Activated naive CD8-positive, alpha-beta T cell treated with anti-CD3 and anti-CD28 coated beads for 36 hours (primary cell): ENCODE data around the gene RAB4A. TPM values are rescaled to one million over a fixed set of nuclear protein-coding genes. Genes with fewer than 3 reads are reported as not detected.

Experiments used
- DNase-seq: peaks from one replicate; pipeline ENCODE4 v3.0.0; 2021
- H3K27ac Mint-ChIP-seq: one replicate; pipeline ENCODE4 v1.8.0; 2022; ENCODE audit warnings: mild to moderate bottlenecking, moderate library complexity, mixed read lengths
- H3K27me3 Mint-ChIP-seq: one replicate; pipeline ENCODE4 v1.8.0; 2022; ENCODE audit warnings: mild to moderate bottlenecking, mixed read lengths
- H3K36me3 Mint-ChIP-seq: one replicate; pipeline ENCODE4 v1.8.0; 2021; ENCODE audit warnings: mild to moderate bottlenecking, mixed read lengths
- H3K4me1 Mint-ChIP-seq: one replicate; pipeline ENCODE4 v1.8.0; 2021; ENCODE audit warnings: mixed read lengths
- H3K4me3 Mint-ChIP-seq: one replicate; pipeline ENCODE4 v1.8.0; 2022; ENCODE audit warnings: mild to moderate bottlenecking, moderate library complexity, mixed read lengths
- H3K9me3 Mint-ChIP-seq: one replicate; pipeline ENCODE4 v1.8.0; 2022; ENCODE audit warnings: mixed read lengths
- total RNA-seq, 2 experiments: library from RNA; stranded (reverse); gene quantifications; one replicate each; pipeline ENCODE4 v1.2.3, GENCODE V29; 2021

The RAB4A gene
- total RNA-seq, 2 experiments from 2014 or later: 36.0 to 36.9 TPM

- Mint-ChIP-seq H3K4me1 (no peaks in the 10 kb centered on the region), H3K4me3 (no peak overlapping the region), H3K36me3 (no peaks in the 10 kb centered on the region), H3K9me3 (no peaks in the 10 kb centered on the region), H3K27ac (no peak overlapping the region), H3K27me3 (no peaks in the 10 kb centered on the region)
- no peak for DNase-seq
These were observed 33.6 kb upstream of the RAB4A start for GRCh38 chr1:229237320-229237719.

GRCh38 chr1:229238231-229238630, 32.7 kb upstream of the RAB4A start:
- no peak overlapping the region for H3K4me3 Mint-ChIP-seq

GRCh38 chr1:229238674-229239415, 32.1 kb upstream of the RAB4A start:
- Mint-ChIP-seq H3K9me3 (peaks cover 6% of the 10 kb centered on the region), H3K36me3 (no peaks in the 10 kb centered on the region), H3K27ac (no peak overlapping the region), H3K27me3 (no peaks in the 10 kb centered on the region), H3K4me3 (no peak overlapping the region), H3K4me1 (no peaks in the 10 kb centered on the region)
- DNase-seq: no peak

More at GRCh38 chr1:229238231-229238630, 32.7 kb upstream of the RAB4A start:
- Mint-ChIP-seq H3K9me3 (peaks cover under 1% of the 10 kb centered on the region), H3K27me3 (no peaks in the 10 kb centered on the region), H3K36me3 (no peaks in the 10 kb centered on the region), H3K27ac (no peak overlapping the region), H3K4me1 (no peaks in the 10 kb centered on the region)
- no peak for DNase-seq

- H3K9me3 Mint-ChIP-seq: peaks cover 13% of the 10 kb centered on the region
These were observed 30.4 kb upstream of the RAB4A start for GRCh38 chr1:229240532-229240931.

GRCh38 chr1:229241390-229241789, 29.5 kb upstream of the RAB4A start:
- Mint-ChIP-seq H3K9me3 (peaks cover 13% of the 10 kb centered on the region), H3K4me3 (no peak overlapping the region), H3K36me3 (no peaks in the 10 kb centered on the region), H3K27ac (no peak overlapping the region), H3K4me1 (no peaks in the 10 kb centered on the region), H3K27me3 (no peaks in the 10 kb centered on the region)
- no peak for DNase-seq

More at GRCh38 chr1:229240532-229240931, 30.4 kb upstream of the RAB4A start:
- H3K36me3 Mint-ChIP-seq: no peaks in the 10 kb centered on the region
- H3K27me3 Mint-ChIP-seq: no peaks in the 10 kb centered on the region
- no peak overlapping the region for H3K27ac Mint-ChIP-seq
- no peak overlapping the region for H3K4me3 Mint-ChIP-seq
- no peaks in the 10 kb centered on the region for H3K4me1 Mint-ChIP-seq
- DNase-seq: no peak

GRCh38 chr1:229243638-229244037, 27.3 kb upstream of the RAB4A start:
- peaks cover 13% of the 10 kb centered on the region for H3K9me3 Mint-ChIP-seq
- H3K4me1 Mint-ChIP-seq: peaks cover under 1% of the 10 kb centered on the region
- H3K4me3 Mint-ChIP-seq: no peak overlapping the region
- no peaks in the 10 kb centered on the region for H3K27me3 Mint-ChIP-seq
- no peaks in the 10 kb centered on the region for H3K36me3 Mint-ChIP-seq
- DNase-seq: no peak
- no peak overlapping the region for H3K27ac Mint-ChIP-seq

- H3K4me3 Mint-ChIP-seq: no peak overlapping the region
- no peak overlapping the region for H3K27ac Mint-ChIP-seq
- H3K9me3 Mint-ChIP-seq: peaks cover 13% of the 10 kb centered on the region
- no peaks in the 10 kb centered on the region for H3K36me3 Mint-ChIP-seq
- DNase-seq: no peak
- no peaks in the 10 kb centered on the region for H3K27me3 Mint-ChIP-seq
- peaks cover 5% of the 10 kb centered on the region for H3K4me1 Mint-ChIP-seq
These were observed 26.8 kb upstream of the RAB4A start for GRCh38 chr1:229244091-229244490.

- H3K27ac Mint-ChIP-seq: no peak overlapping the region
- peaks cover 23% of the 10 kb centered on the region for H3K4me1 Mint-ChIP-seq
- peaks cover 13% of the 10 kb centered on the region for H3K9me3 Mint-ChIP-seq
- no peaks in the 10 kb centered on the region for H3K27me3 Mint-ChIP-seq
- H3K36me3 Mint-ChIP-seq: no peaks in the 10 kb centered on the region
- no peak overlapping the region for H3K4me3 Mint-ChIP-seq
- no peak for DNase-seq
These were observed 23.0 kb upstream of the RAB4A start for GRCh38 chr1:229247871-229248270.

- DNase-seq: no peak
- no peak overlapping the region for H3K4me3 Mint-ChIP-seq
- no peaks in the 10 kb centered on the region for H3K36me3 Mint-ChIP-seq
- peaks cover 4% of the 10 kb centered on the region for H3K9me3 Mint-ChIP-seq
- H3K27ac Mint-ChIP-seq: no peak overlapping the region
- H3K27me3 Mint-ChIP-seq: no peaks in the 10 kb centered on the region
- peaks cover 32% of the 10 kb centered on the region for H3K4me1 Mint-ChIP-seq
These were observed 21.8 kb upstream of the RAB4A start for GRCh38 chr1:229248821-229249817.

- H3K36me3 Mint-ChIP-seq: no peaks in the 10 kb centered on the region
- H3K27ac Mint-ChIP-seq: no peak overlapping the region
- H3K4me1 Mint-ChIP-seq: peaks cover 36% of the 10 kb centered on the region
- no peaks in the 10 kb centered on the region for H3K9me3 Mint-ChIP-seq
- DNase-seq: no peak
- H3K27me3 Mint-ChIP-seq: no peaks in the 10 kb centered on the region
- no peak overlapping the region for H3K4me3 Mint-ChIP-seq
These were observed 20.9 kb upstream of the RAB4A start for GRCh38 chr1:229249854-229250644.

GRCh38 chr1:229251185-229251584, 19.7 kb upstream of the RAB4A start:
- H3K4me1 Mint-ChIP-seq: peaks cover 40% of the 10 kb centered on the region
- no peak overlapping the region for H3K4me3 Mint-ChIP-seq
- no peaks in the 10 kb centered on the region for H3K27me3 Mint-ChIP-seq
- H3K9me3 Mint-ChIP-seq: no peaks in the 10 kb centered on the region
- H3K27ac Mint-ChIP-seq: no peak overlapping the region
- H3K36me3 Mint-ChIP-seq: no peaks in the 10 kb centered on the region
- DNase-seq: no peak

GRCh38 chr1:229252228-229252984, 18.5 kb upstream of the RAB4A start:
- Mint-ChIP-seq H3K4me3 (peak overlapping the region; percentile 11), H3K4me1 (peaks cover 40% of the 10 kb centered on the region), H3K36me3 (no peaks in the 10 kb centered on the region), H3K27ac (no peak overlapping the region), H3K9me3 (no peaks in the 10 kb centered on the region), H3K27me3 (no peaks in the 10 kb centered on the region)
- no peak for DNase-seq

GRCh38 chr1:229253151-229253974, 17.5 kb upstream of the RAB4A start:
- peak overlapping the region; percentile 91 for H3K27ac Mint-ChIP-seq
- H3K4me3 Mint-ChIP-seq: peak overlapping the region; percentile 72
- H3K27me3 Mint-ChIP-seq: no peaks in the 10 kb centered on the region
- H3K9me3 Mint-ChIP-seq: no peaks in the 10 kb centered on the region
- peak; percentile 22 for DNase-seq
- H3K36me3 Mint-ChIP-seq: no peaks in the 10 kb centered on the region
- H3K4me1 Mint-ChIP-seq: peaks cover 46% of the 10 kb centered on the region
